Endothelial cell (in vitro differentiated cells): ENCODE data around the gene ETV3L. TPM values are rescaled to one million over a fixed set of nuclear protein-coding genes. Genes with fewer than 3 reads are reported as not detected.

Source experiments
- DNase-seq: peaks from one replicate; pipeline ENCODE4 v3.0.0; 2021; ENCODE audit warnings: low spot score
- H3K27ac Mint-ChIP-seq: one replicate; pipeline ENCODE4 v1.8.0; 2021; ENCODE audit warnings: mixed read lengths, inconsistent platforms; ENCODE audit not compliant: unreplicated experiment
- H3K27me3 Mint-ChIP-seq: one replicate; pipeline ENCODE4 v1.8.0; 2021; ENCODE audit warnings: mild to moderate bottlenecking, moderate library complexity, mixed read lengths, inconsistent platforms; ENCODE audit not compliant: unreplicated experiment
- H3K36me3 Mint-ChIP-seq: one replicate; pipeline ENCODE4 v1.8.0; 2021; ENCODE audit warnings: mild to moderate bottlenecking, low read depth, mixed read lengths, inconsistent platforms; ENCODE audit not compliant: unreplicated experiment
- H3K4me1 Mint-ChIP-seq: one replicate; pipeline ENCODE4 v1.8.0; 2021; ENCODE audit warnings: mild to moderate bottlenecking, mixed read lengths, inconsistent platforms; ENCODE audit not compliant: unreplicated experiment
- H3K4me3 Mint-ChIP-seq: one replicate; pipeline ENCODE4 v1.8.0; 2021; ENCODE audit warnings: mild to moderate bottlenecking, mixed read lengths, inconsistent platforms; ENCODE audit not compliant: unreplicated experiment
- H3K9me3 Mint-ChIP-seq: one replicate; pipeline ENCODE4 v1.8.0; 2021; ENCODE audit warnings: mixed read lengths, inconsistent platforms; ENCODE audit not compliant: unreplicated experiment
- CTCF ChIP-seq: fragments of 200-600 bp; sonication (generic); IDR thresholded peaks from one replicate; pipeline ENCODE4 v1.5.0; 2021; ENCODE audit warnings: antibody characterized with exemption; ENCODE audit not compliant: unreplicated experiment
- total RNA-seq: library from RNA; stranded (reverse); fragmentation: NEBNext Ultra II Directional; extraction: Animal tissue kit (Norgen Biotek cat#: 25700); gene quantifications from one replicate; pipeline ENCODE4 v1.2.1, GENCODE V29; 2021; ENCODE audit not compliant: unreplicated experiment

Gene ETV3L
- total RNA-seq, 1 donor from 2014 or later = not detected

DNA sequence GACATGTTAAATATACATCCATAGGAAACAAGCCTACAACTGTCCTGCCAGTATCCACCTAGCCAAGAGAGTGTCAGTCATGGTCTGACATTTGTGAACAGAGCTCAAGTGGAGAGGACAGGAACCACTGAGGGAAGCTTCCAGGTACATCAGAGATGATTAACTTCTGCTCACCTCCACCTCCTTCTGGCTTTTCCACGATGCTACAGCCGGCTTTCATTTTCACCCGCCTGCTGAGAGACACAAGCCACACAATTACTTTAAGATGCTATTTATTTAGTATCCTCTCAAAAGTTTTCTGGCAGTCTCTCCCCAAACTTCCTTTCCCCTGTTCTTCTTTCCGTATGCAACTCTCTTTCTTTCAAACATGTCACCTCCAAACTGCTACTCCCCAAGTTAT, 36.5 kb upstream of the ETV3L start:
- Mint-ChIP-seq H3K4me1 (peaks cover 45% of the 10 kb centered on the region), H3K4me3 (peak overlapping the region; percentile 100), H3K27ac (peak overlapping the region; percentile 98), H3K9me3 (peaks cover 5% of the 10 kb centered on the region), H3K36me3 (peaks cover 44% of the 10 kb centered on the region), H3K27me3 (peaks cover 9% of the 10 kb centered on the region)
- no peak for DNase-seq
- TF ChIP-seq CTCF = no peak

- H3K27ac Mint-ChIP-seq = no peak overlapping the region
- H3K4me1 Mint-ChIP-seq = peaks cover 45% of the 10 kb centered on the region
- TF ChIP-seq CTCF = no peak
- H3K4me3 Mint-ChIP-seq = peak overlapping the region; percentile 100
- H3K36me3 Mint-ChIP-seq = peaks cover 45% of the 10 kb centered on the region
- H3K9me3 Mint-ChIP-seq = peaks cover 5% of the 10 kb centered on the region
- DNase-seq = no peak
- H3K27me3 Mint-ChIP-seq = peaks cover 9% of the 10 kb centered on the region
Measured at GRCh38 chr1:157135646-157136045, 36.0 kb upstream of the ETV3L start.

- Mint-ChIP-seq H3K4me1 (peaks cover 45% of the 10 kb centered on the region), H3K9me3 (peaks cover 5% of the 10 kb centered on the region), H3K4me3 (peak overlapping the region; percentile 56), H3K27me3 (peaks cover 9% of the 10 kb centered on the region), H3K36me3 (peaks cover 45% of the 10 kb centered on the region), H3K27ac (peak overlapping the region; percentile 25)
- no peak for DNase-seq
- TF ChIP-seq CTCF = no peak
Measured at GRCh38 chr1:157135070-157135469, 35.5 kb upstream of the ETV3L start.

- Mint-ChIP-seq H3K4me1 (peaks cover 43% of the 10 kb centered on the region), H3K27ac (peak overlapping the region; percentile 27), H3K9me3 (peaks cover 5% of the 10 kb centered on the region), H3K36me3 (peaks cover 45% of the 10 kb centered on the region), H3K4me3 (peak overlapping the region; percentile 64), H3K27me3 (peaks cover 9% of the 10 kb centered on the region)
- DNase-seq = no peak
- no peak for TF ChIP-seq CTCF
Measured at GRCh38 chr1:157134442-157134841, 34.8 kb upstream of the ETV3L start.

DNA sequence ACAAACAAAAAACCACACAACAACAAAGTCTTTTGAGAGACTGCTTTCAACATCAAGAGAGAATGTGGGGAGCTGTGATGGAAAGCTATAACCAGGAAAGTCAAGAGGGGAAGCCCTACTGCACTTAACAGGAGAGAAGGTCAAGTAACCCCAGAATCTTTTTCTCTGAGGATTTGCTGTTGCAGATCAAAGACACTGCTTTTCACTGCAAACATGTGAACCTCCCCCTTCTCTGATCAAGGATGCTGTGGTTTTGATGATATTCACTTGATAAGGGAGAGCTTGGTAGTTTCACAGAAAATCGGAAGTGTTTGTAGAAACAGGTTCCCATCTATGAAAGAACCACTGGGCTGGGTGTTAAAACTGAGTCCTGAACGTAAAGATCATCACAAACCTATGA, 33.8 kb upstream of the ETV3L start:
- no peak for DNase-seq
- Mint-ChIP-seq H3K9me3 (peaks cover 5% of the 10 kb centered on the region), H3K4me1 (peaks cover 37% of the 10 kb centered on the region), H3K27me3 (peaks cover 7% of the 10 kb centered on the region), H3K4me3 (no peak overlapping the region), H3K27ac (no peak overlapping the region), H3K36me3 (peaks cover 48% of the 10 kb centered on the region)
- TF ChIP-seq CTCF = no peak
